Lower leg skin (tissue), 3 donors: Measurements from ENCODE around the gene TNFAIP8L3.

Experiments used
- CTCF ChIP-seq, 3 donors: fragments of 450-650 bp; IDR thresholded peaks; one replicate each; pipeline ENCODE4 v1.5.1; 2016; ENCODE audit warnings: antibody characterized with exemption in 3 of 3, mild to moderate bottlenecking in 3 of 3, moderate library complexity in 2 of 3
- POLR2A ChIP-seq, 2 donors: fragments of 450-650 bp; IDR thresholded peaks; one replicate each; pipeline ENCODE4 v1.6.1; 2016 to 2017; ENCODE audit warnings: antibody characterized with exemption in 2 of 2, mild to moderate bottlenecking in 1 of 2, moderate library complexity in 1 of 2

DNA sequence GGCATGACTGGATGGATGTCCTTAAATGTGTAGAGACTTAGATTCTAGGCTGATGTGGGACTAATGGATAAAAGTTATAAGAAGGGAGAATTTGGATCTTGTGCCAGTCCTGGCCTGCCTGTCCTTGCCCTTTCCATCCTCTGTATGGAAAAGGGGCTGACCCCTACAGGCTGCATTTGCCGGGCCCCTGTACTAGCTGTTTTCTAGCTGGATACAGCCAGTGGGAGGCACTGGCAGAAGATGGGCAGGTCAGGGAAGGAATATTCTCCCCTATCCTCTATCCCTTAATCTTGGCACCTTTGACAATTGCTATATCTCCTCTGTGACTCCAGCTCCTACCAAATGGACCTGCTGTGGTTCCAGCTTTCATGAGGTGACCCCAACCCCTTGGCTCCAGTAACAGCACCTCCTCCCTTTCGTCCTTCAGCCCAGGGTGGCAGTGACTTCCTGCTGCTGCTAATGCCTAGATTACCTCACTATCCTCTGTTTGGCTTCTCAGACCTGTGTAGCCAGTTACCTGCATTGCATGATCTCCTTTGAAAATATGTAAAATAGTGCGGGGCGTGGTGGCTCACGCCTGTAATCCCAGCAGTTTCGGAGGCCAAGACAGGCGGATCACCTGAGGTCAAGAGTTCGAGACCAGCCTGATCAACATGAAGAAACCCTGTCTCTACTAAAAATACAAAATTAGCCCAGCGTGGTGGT lies 6.2 kb upstream of the TNFAIP8L3 start:
- no peak for TF ChIP-seq CTCF (IDR thresholded peaks at IDR 0.05)
- TF ChIP-seq POLR2A (IDR thresholded peaks at IDR 0.05) = no peak
